ENCODE data around the gene SORBS1.

SORBS1 gene

GRCh38 chr10:95429639-95430038 is 131.5 kb downstream of the SORBS1 start:
- H3K36me3 Mint-ChIP-seq (ENCODE audit: low read depth), result no peaks in the 10 kb centered on the region
- no peaks in the 10 kb centered on the region for H3K9me3 Mint-ChIP-seq
- no peak overlapping the region for H3K4me3 Mint-ChIP-seq
- no peak overlapping the region for H3K27ac Mint-ChIP-seq
- H3K4me1 Mint-ChIP-seq (ENCODE audit: low read depth), result no peaks in the 10 kb centered on the region
- H3K27me3 Mint-ChIP-seq, result no peaks in the 10 kb centered on the region

GRCh38 chr10:95428701-95429100 is 132.5 kb downstream of the SORBS1 start:
- Mint-ChIP-seq H3K36me3 (ENCODE audit: low read depth) (no peaks in the 10 kb centered on the region), H3K4me3 (no peak overlapping the region), H3K9me3 (no peaks in the 10 kb centered on the region), H3K27me3 (no peaks in the 10 kb centered on the region), H3K4me1 (ENCODE audit: low read depth) (no peaks in the 10 kb centered on the region), H3K27ac (no peak overlapping the region)

- no peaks in the 10 kb centered on the region for H3K36me3 Mint-ChIP-seq (ENCODE audit: low read depth)
- H3K27me3 Mint-ChIP-seq, result no peaks in the 10 kb centered on the region
- no peaks in the 10 kb centered on the region for H3K9me3 Mint-ChIP-seq
- H3K4me3 Mint-ChIP-seq, result no peak overlapping the region
- H3K27ac Mint-ChIP-seq, result no peak overlapping the region
- no peaks in the 10 kb centered on the region for H3K4me1 Mint-ChIP-seq (ENCODE audit: low read depth)
Observed at GRCh38 chr10:95426482-95426881, 134.7 kb downstream of the SORBS1 start.

DNA sequence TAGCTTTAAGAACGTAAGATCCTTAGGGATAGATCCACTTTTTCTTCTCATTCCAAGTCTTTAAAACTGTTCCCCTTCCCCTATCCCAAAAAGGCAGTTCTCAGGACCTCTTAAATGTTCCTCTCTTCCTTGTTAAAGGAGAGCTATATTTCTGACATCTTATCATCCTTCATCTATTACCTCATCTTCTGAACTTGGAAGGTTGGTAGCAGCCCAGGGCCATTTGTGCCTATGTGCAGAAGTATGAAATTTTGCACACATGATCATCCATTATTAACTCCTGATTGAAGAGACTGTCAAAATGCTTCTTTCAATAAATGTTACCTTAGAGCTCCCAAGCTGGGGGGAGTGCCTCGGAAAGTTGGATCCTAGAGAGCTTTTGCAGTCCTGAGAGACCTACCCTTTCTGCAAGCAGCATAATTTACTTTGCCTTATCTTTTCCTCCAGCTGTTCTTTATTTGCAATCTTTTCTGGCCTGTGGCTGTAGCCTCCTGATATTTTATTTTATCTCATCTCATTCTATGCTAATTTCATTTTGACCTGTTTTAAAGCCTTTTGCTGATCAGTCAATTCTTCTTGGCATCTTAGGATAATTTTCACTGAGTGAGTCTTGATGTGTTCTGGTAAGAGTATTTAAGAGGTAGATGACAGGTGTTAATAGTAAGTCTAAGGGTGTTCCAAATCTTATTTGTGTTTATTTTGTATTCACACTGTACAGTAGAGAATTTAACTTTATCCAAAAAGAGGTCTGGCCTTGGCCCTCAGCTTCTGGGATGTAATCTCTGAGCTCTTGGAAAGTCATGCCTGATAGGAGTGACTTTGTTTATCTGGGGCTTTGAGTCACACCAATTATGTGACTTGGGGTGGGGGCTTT is 135.3 kb downstream of the SORBS1 start:
- no peak overlapping the region for H3K4me3 Mint-ChIP-seq
- no peaks in the 10 kb centered on the region for H3K9me3 Mint-ChIP-seq
- H3K27me3 Mint-ChIP-seq, result no peaks in the 10 kb centered on the region
- H3K4me1 Mint-ChIP-seq (ENCODE audit: low read depth), result no peaks in the 10 kb centered on the region
- H3K36me3 Mint-ChIP-seq (ENCODE audit: low read depth), result no peaks in the 10 kb centered on the region
- H3K27ac Mint-ChIP-seq, result no peak overlapping the region

GRCh38 chr10:95423164-95424005 is 137.8 kb downstream of the SORBS1 start:
- H3K27ac Mint-ChIP-seq, result no peak overlapping the region
- no peaks in the 10 kb centered on the region for H3K36me3 Mint-ChIP-seq (ENCODE audit: low read depth)
- no peaks in the 10 kb centered on the region for H3K27me3 Mint-ChIP-seq
- no peaks in the 10 kb centered on the region for H3K9me3 Mint-ChIP-seq
- no peaks in the 10 kb centered on the region for H3K4me1 Mint-ChIP-seq (ENCODE audit: low read depth)
- no peak overlapping the region for H3K4me3 Mint-ChIP-seq

GRCh38 chr10:95422233-95422632 is 138.9 kb downstream of the SORBS1 start:
- Mint-ChIP-seq H3K27me3 (no peaks in the 10 kb centered on the region), H3K27ac (no peak overlapping the region), H3K9me3 (no peaks in the 10 kb centered on the region), H3K4me1 (ENCODE audit: low read depth) (no peaks in the 10 kb centered on the region), H3K36me3 (ENCODE audit: low read depth) (no peaks in the 10 kb centered on the region), H3K4me3 (no peak overlapping the region)

DNA sequence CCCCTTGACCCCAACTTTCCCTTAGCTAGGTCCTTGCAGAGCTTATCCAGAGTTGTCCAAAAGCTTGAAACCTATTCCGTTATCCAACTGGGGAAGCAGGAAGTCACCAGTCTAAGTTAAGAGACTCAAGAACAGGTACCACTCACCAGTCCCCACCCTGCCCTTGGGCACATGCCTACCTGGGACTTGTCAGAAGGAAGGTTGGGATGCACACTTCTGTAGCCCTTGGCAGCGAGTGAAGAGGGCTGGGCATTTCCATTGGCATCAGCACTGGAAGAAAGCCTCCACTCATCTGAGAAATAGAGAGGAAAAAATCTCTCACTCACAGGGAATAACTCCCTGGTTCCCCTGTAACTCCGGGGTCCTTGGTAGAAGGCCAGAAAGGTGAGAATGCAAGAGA is 139.4 kb downstream of the SORBS1 start:
- Mint-ChIP-seq H3K9me3 (no peaks in the 10 kb centered on the region), H3K27me3 (no peaks in the 10 kb centered on the region), H3K4me1 (ENCODE audit: low read depth) (no peaks in the 10 kb centered on the region), H3K27ac (no peak overlapping the region), H3K36me3 (ENCODE audit: low read depth) (no peaks in the 10 kb centered on the region), H3K4me3 (no peak overlapping the region)

DNA sequence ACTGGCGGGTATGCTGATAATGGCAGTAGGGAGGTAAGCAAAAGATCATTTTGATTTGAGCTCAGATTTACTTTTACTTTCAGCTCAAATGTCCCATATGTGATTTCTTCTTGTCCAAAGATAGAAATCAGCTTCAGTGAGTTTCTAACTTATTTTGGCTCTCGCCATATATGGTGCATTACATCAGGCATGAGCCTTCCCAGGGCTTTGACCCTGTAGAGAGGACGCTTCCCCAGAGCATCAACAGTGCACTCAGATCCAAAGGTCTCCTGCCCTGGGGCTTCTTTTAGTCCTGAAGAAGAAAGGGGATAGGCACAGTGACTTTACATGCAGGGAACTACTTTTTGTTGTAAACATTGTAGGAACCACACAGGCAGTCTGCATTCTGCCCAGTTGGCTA is 141.8 kb downstream of the SORBS1 start:
- Mint-ChIP-seq H3K9me3 (no peaks in the 10 kb centered on the region), H3K4me1 (ENCODE audit: low read depth) (no peaks in the 10 kb centered on the region), H3K36me3 (ENCODE audit: low read depth) (no peaks in the 10 kb centered on the region), H3K27me3 (no peaks in the 10 kb centered on the region), H3K4me3 (no peak overlapping the region), H3K27ac (no peak overlapping the region)

DNA sequence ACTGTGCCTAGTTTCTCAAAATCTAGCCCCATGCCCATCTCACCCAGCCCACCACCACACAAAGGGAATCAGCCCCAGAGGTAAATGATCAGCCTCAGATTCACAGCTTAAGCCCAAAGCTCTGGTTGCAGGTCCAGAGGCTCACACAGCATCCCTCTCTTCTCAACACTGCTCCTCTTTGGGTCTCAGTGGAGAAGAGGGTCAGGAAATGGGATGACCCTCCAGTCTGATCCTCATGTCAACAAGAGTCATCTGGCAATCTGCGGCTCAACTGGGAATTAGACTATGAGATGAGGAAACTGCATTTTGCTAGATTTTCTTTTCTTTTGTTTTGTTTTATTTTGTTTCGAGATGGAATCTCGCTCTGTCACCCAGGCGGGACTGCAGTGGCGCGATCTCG is 144.2 kb downstream of the SORBS1 start:
- Mint-ChIP-seq H3K9me3 (no peaks in the 10 kb centered on the region), H3K27ac (no peak overlapping the region), H3K4me1 (ENCODE audit: low read depth) (no peaks in the 10 kb centered on the region), H3K4me3 (no peak overlapping the region), H3K36me3 (ENCODE audit: low read depth) (no peaks in the 10 kb centered on the region), H3K27me3 (no peaks in the 10 kb centered on the region)

- Mint-ChIP-seq H3K27me3 (no peaks in the 10 kb centered on the region), H3K27ac (no peak overlapping the region), H3K36me3 (ENCODE audit: low read depth) (no peaks in the 10 kb centered on the region), H3K9me3 (no peaks in the 10 kb centered on the region), H3K4me1 (ENCODE audit: low read depth) (no peaks in the 10 kb centered on the region), H3K4me3 (no peak overlapping the region)
Observed at GRCh38 chr10:95416270-95416669, 144.9 kb downstream of the SORBS1 start.

DNA sequence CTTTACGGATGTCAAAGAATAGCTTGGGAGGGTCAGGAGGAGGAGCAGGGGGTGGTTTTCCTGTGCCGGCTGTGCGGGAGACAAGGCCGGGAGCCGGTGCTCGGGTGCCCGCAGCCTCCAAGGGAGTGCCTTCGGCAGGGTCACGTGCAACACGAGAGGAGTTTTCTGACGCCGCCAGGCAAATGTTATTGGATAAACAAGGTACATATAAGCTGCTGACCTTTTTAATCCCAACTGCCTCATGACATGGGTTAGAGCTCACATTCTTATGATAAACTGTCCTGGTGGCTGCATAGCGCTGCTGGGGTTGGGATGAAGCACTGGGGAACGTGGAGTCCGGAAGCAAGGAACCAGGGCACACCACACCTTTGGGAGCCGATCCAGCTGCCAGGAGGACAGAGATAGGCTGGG is 145.5 kb downstream of the SORBS1 start:
- Mint-ChIP-seq H3K4me1 (ENCODE audit: low read depth) (no peaks in the 10 kb centered on the region), H3K27ac (no peak overlapping the region), H3K9me3 (no peaks in the 10 kb centered on the region), H3K36me3 (ENCODE audit: low read depth) (no peaks in the 10 kb centered on the region), H3K27me3 (no peaks in the 10 kb centered on the region), H3K4me3 (no peak overlapping the region)

DNA sequence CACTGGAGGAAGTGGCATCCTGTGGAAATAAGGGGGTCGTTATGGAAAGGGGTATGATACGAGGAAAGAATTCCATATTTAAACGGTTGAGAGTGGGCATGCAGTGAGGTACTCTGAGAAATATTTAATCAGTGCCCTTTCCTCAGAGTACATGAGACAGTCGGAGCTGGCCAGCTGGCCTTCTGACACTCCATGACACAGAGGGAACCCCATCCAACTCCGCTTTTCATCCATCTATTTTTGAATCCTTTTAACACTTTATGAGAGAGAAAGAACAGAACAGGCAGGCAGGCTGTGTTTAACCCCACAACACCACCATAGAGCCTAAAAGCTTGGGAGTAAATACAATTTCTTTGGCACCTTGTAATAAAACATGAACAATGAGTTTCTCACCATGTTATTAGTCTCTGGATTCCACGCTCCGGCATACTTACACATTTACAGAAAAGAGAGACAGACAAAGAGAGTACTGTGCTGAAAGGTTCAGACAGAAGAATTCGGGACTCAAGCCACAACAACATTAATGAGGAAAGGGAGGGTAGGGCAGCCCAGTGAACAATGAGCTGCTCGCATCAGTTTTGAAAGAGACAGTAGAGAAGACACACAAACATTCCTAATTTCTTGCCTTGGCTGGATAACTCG is 146.2 kb downstream of the SORBS1 start:
- no peaks in the 10 kb centered on the region for H3K4me1 Mint-ChIP-seq (ENCODE audit: low read depth)
- H3K27ac Mint-ChIP-seq, result no peak overlapping the region
- no peaks in the 10 kb centered on the region for H3K9me3 Mint-ChIP-seq
- H3K27me3 Mint-ChIP-seq, result no peaks in the 10 kb centered on the region
- no peaks in the 10 kb centered on the region for H3K36me3 Mint-ChIP-seq (ENCODE audit: low read depth)
- no peak overlapping the region for H3K4me3 Mint-ChIP-seq

DNA sequence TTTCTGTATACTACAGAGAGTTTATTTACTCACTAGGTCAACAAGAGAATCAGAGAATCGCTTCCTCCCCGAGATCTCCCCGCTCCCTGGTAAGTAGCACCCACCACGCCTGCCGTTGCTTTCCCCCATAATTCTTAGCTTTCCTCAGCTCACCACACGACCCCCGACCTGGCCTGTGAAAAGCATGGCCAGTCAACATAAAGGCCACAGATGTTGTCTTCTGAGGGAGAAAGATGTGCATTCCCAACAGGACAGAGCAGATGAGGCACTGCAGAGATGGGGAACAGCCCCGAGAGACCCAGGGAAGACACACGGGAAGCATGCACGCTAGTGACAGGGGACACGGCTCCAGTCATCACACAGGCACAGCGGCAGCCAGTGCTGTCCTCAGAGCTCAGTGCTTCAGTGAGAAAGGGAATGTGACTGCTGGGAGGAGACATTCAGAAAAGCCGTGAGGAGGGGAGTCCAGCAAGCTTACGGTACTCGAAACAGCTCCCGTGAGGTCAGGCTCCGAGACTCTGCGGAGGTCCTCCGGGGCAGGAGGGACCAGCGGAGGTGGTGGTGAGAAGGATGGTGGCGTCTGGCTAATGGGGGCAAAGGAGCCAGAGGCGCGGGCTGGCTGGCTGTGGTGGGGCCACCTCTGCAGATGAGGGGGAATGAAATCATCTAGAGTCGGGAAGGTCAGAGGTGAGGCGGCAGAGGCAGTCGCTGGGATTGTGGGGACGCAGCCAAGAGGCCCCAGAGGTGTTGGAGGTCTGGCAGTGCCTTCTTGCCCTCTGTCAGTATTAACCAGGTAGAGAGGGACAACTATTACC is 146.9 kb downstream of the SORBS1 start:
- Mint-ChIP-seq H3K27me3 (no peaks in the 10 kb centered on the region), H3K9me3 (no peaks in the 10 kb centered on the region), H3K4me1 (ENCODE audit: low read depth) (no peaks in the 10 kb centered on the region), H3K27ac (no peak overlapping the region), H3K4me3 (no peak overlapping the region), H3K36me3 (ENCODE audit: low read depth) (no peaks in the 10 kb centered on the region)

DNA sequence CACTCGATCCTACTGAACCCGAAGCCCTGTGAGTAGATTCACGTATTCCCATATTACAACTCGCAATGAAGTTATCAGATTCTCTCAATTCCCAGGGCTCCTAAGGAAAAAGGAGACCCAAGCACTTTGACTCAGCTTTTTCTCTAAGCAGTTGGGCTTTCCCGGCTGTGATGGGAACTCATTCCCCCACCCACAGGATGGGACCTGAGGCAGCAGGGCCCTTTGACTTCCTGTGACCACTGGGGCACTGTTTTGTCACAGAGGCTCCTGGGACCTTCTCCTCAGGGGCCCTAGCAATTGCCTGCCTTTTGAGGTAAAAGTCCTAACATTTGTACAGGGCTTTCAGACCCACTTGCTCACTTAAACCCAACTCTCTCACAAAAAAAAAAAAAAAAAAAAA is 147.6 kb downstream of the SORBS1 start:
- Mint-ChIP-seq H3K9me3 (no peaks in the 10 kb centered on the region), H3K4me3 (no peak overlapping the region), H3K36me3 (ENCODE audit: low read depth) (no peaks in the 10 kb centered on the region), H3K4me1 (ENCODE audit: low read depth) (no peaks in the 10 kb centered on the region), H3K27me3 (no peaks in the 10 kb centered on the region), H3K27ac (no peak overlapping the region)

Measured in stimulated activated naive CD8-positive, alpha-beta T cell treated with anti-CD3 and anti-CD28 coated beads, Interleukin-15, Interleukin-2, amounts not matched to agents 100 ng/mL and 50 ng/mL, for 24 hours (primary cell).